ENCODE data around the gene ATF4. TPM values are rescaled to one million over a fixed set of nuclear protein-coding genes. Genes with fewer than 3 reads are reported as not detected.
"Not testable (repeated sequence)": the region's sequence is repeated elsewhere in the genome, so short reads cannot be mapped to it uniquely, and the experiment has no call there.

Gene ATF4
- total RNA-seq, 3 donors from 2014 or later = 339 to 403 (median 347) TPM

- DNase-seq (ENCODE audit: low spot score in 2 of 2) = no peak
- Histone ChIP-seq H3K27me3 (no peaks in the 10 kb centered on the region), H3K27ac (no peak overlapping the region), H3K4me3 (no peak overlapping the region), H3K9me3 (no peaks in the 10 kb centered on the region), H3K36me3 (no peaks in the 10 kb centered on the region), H3K4me1 (peaks cover 9 to 18% of the 10 kb centered on the region in 2 donors)
- intact Hi-C loops (cut with DNase I; ENCODE audit: low total_unique reads) = loop anchor here (10.0 kb wide), 1 partner anchor 83 kb away; no protein-coding TSS in a partner anchor
- TF ChIP-seq POLR2AphosphoS5 (IDR thresholded peaks at IDR 0.05) (no peak), CTCF (IDR thresholded peaks at IDR 0.05) (no peak), POLR2A (IDR thresholded peaks at IDR 0.05) (no peak)
These were observed 2.9 kb upstream of the ATF4 start for GRCh38 chr22:39517470-39517869.

GRCh38 chr22:39518144-39518786 is 2.1 kb upstream of the ATF4 start:
- no peaks in the 10 kb centered on the region for H3K36me3 ChIP-seq
- peaks cover 9 to 22% of the 10 kb centered on the region in 2 donors for H3K4me1 ChIP-seq
- intact Hi-C loops (cut with DNase I; ENCODE audit: low total_unique reads) = loop anchor here (10.0 kb wide), 1 partner anchor 83 kb away; no protein-coding TSS in a partner anchor
- peak overlapping the region; percentile 99 to 100 for H3K27ac ChIP-seq
- no peaks in the 10 kb centered on the region for H3K9me3 ChIP-seq
- no peak overlapping the region for H3K4me3 ChIP-seq
- TF ChIP-seq CTCF (IDR thresholded peaks at IDR 0.05) (no peak), POLR2AphosphoS5 (IDR thresholded peaks at IDR 0.05) (no peak), POLR2A (IDR thresholded peaks at IDR 0.05) (no peak)
- H3K27me3 ChIP-seq = no peaks in the 10 kb centered on the region
- DNase-seq (ENCODE audit: low spot score in 2 of 2) = no peak

- no peak for TF ChIP-seq POLR2AphosphoS5 (IDR thresholded peaks at IDR 0.05)
- TF ChIP-seq CTCF (IDR thresholded peaks at IDR 0.05) = no peak
- no peak for TF ChIP-seq POLR2A (IDR thresholded peaks at IDR 0.05)
- intact Hi-C loops (cut with DNase I; ENCODE audit: low total_unique reads) = loop anchor here (10.0 kb wide), 1 partner anchor 84 kb away; no protein-coding TSS in a partner anchor
- Histone ChIP-seq H3K27me3 (no peaks in the 10 kb centered on the region), H3K4me3 (peak overlapping the region; percentile 97 to 100 (median 99)), H3K4me1 (peaks cover 9 to 22% of the 10 kb centered on the region in 2 donors), H3K27ac (peak overlapping the region; percentile 99 to 100), H3K36me3 (no peaks in the 10 kb centered on the region), H3K9me3 (no peaks in the 10 kb centered on the region)
- DNase-seq (ENCODE audit: low spot score in 2 of 2) = no peak
These were observed 1.2 kb upstream of the ATF4 start for GRCh38 chr22:39518996-39519680.

GRCh38 chr22:39519681-39520225 is 609 bp upstream of the ATF4 start:
- Histone ChIP-seq H3K27ac (peak overlapping the region; percentile 99 to 100), H3K4me1 (peaks cover 9 to 22% of the 10 kb centered on the region in 2 donors), H3K4me3 (peak overlapping the region; percentile 97 to 100 (median 99)), H3K9me3 (no peaks in the 10 kb centered on the region), H3K36me3 (no peaks in the 10 kb centered on the region), H3K27me3 (no peaks in the 10 kb centered on the region)
- intact Hi-C loops (cut with DNase I; ENCODE audit: low total_unique reads) = loop anchor here (10.0 kb wide), 2 partner anchors 85 to 205 kb away; partner anchors contain the start of gene RPL3
- TF ChIP-seq POLR2AphosphoS5 (IDR thresholded peaks at IDR 0.05) (peak in 1 of 3 donors; percentile 42), CTCF (IDR thresholded peaks at IDR 0.05) (peak in 2 of 3 donors; percentile 36 to 38), POLR2A (IDR thresholded peaks at IDR 0.05) (peak; percentile 54)
- DNase-seq (ENCODE audit: low spot score in 2 of 2) = peak; percentile 98

GRCh38 chr22:39521106-39521885 is 934 bp downstream of the ATF4 start:
- H3K27ac ChIP-seq = peak overlapping the region; percentile 99 to 100
- H3K27me3 ChIP-seq, H3K36me3 ChIP-seq, H3K9me3 ChIP-seq: not testable (repeated sequence)
- peak in 1 of 2 donors; percentile 69 for DNase-seq (ENCODE audit: low spot score in 2 of 2)
- H3K4me3 ChIP-seq = peak overlapping the region; percentile 97 to 100 (median 99)
- intact Hi-C loops (cut with DNase I; ENCODE audit: low total_unique reads) = loop anchor here (10.0 kb wide), 1 partner anchor 206 kb away; the partner anchor contains the start of gene RPL3
- H3K4me1 ChIP-seq = peaks cover 9 to 22% of the 10 kb centered on the region in 2 donors

- Histone ChIP-seq H3K4me1 (peaks cover 9 to 22% of the 10 kb centered on the region in 2 donors), H3K4me3 (peak overlapping the region; percentile 97 to 100 (median 99)), H3K27ac (peak overlapping the region; percentile 99 to 100)
- intact Hi-C loops (cut with DNase I; ENCODE audit: low total_unique reads) = loop anchor here (10.0 kb wide), 1 partner anchor 207 kb away; the partner anchor contains the start of gene RPL3
- H3K27me3 ChIP-seq; H3K9me3 ChIP-seq; DNase-seq (ENCODE audit: low spot score in 2 of 2); H3K36me3 ChIP-seq: not testable (repeated sequence)
These were observed 1.7 kb downstream of the ATF4 start for GRCh38 chr22:39522091-39522490.

All from breast epithelium (tissue), 4 donors.